ENCODE data around the gene BCAR3. TPM values are rescaled to one million over a fixed set of nuclear protein-coding genes. Genes with fewer than 3 reads are reported as not detected.
"Not testable (repeated sequence)": the region's sequence is repeated elsewhere in the genome, so short reads cannot be mapped to it uniquely, and the experiment has no call there.

Gene BCAR3
- total RNA-seq, 5 donors from 2014 or later (not counting 1 experiment from before 2014, with no cell fraction given), result 0.63 to 2.5 (median 1.4) TPM

DNA sequence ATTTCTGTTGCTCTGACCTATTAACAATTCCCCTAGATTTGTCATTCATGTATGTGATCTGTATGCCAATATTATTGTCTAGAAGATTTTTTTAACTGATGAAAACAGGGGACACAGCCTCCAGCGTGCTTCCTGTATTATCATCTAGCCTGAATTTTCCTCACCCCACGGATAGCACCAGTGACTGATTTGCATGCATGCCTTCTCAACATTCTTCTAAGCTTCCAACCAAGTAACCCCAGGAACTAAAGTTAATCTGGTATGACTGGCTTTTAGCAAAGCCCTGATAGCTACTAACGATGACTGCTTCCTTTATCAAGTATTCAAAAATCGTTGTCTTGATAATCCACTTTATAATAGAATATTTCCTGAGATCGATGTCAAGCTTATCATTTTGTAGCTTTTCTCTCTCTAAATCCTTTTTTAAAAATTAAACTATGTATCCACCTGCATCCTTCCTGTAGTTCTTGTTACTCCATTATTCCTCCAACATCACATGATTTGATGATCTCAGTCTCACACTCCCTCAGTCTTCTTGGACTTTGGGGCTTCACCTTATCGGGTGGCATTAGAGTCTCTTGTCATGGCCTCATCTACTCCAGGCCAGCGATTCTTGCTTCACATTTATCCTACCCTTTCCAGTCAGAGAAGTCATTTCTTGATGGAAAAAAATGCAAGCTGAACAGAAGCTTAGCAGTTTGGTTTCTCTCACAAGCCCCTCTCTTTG, 19.0 kb downstream of the BCAR3 start:
- DNase-seq, result no peak
- POLR2A ChIA-PET, result no interaction called here
- ATAC-seq (replicated peaks in 1 of 4), result no peak
- H3K4me1 ChIP-seq (ENCODE audit: control insufficient read depth in 1 of 2, extremely low read depth in 1 of 2, insufficient read depth in 2 of 2, low read length in 2 of 2), result no peaks in the 10 kb centered on the region
- Mint-ChIP-seq H3K27me3 (no peaks in the 10 kb centered on the region), H3K4me3 (no peak overlapping the region), H3K9me3 (no peaks in the 10 kb centered on the region), H3K27ac (no peak overlapping the region), H3K36me3 (no peaks in the 10 kb centered on the region), H3K4me1 (no peaks in the 10 kb centered on the region)
- CTCF ChIA-PET, result interaction anchor here in 1 of 2 donors (1.6 kb wide), 1 partner anchor 33 kb away, joined by 4 read pairs; no protein-coding TSS in a partner anchor
- H3K27ac ChIP-seq (ENCODE audit: low read length), result no peak overlapping the region
- no peak overlapping the region for H3K4me3 ChIP-seq (ENCODE audit: control insufficient read depth in 1 of 2, extremely low read depth in 1 of 2, low read length in 1 of 2)
- H3K36me3 ChIP-seq (ENCODE audit: control insufficient read depth in 2 of 2, extremely low read depth in 1 of 2, insufficient read depth in 1 of 2, low read length in 1 of 2), result no peaks in the 10 kb centered on the region
- no peaks in the 10 kb centered on the region for H3K27me3 ChIP-seq (replicated peaks in 1 of 2; ENCODE audit: control insufficient read depth in 2 of 2, extremely low read depth in 1 of 2, insufficient read depth in 2 of 2, low read length in 1 of 2)
- no peaks in the 10 kb centered on the region for H3K9me3 ChIP-seq
- WGBS (ENCODE audit: insufficient coverage), result 86% methylated on average over 4 of the region's 7 CpGs

DNA sequence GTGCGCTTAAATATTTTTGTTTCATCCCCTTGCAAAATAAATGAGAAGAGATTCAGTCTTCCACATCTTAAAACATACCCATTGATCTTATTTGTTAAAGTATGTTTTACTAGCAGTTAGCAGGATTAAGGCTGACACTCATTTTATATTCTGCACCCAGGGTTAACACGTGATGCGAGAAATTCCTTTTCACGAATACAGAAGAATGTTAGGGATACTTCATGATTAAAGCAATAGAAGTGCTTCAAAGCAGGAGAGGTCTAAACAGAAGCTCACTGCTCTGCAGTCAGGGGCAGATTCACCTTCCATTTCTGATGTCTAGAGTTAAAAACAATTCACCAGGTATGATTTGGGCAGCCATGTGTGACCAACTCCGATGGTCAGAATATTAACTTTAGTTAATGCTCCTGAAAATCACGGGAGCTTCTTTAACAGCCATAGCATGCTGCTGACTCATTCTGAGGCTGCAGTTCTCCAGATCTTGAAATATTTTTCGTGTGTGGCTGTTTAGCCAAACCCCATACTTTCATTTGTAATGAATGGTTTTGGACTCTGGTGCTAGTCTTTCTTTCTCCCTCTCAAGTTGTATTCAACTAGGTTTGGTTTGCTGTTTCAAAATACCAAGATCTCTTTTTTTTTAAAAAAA, 19.7 kb downstream of the BCAR3 start:
- POLR2A ChIA-PET, result no interaction called here
- Histone ChIP-seq H3K4me1 (ENCODE audit: control insufficient read depth in 1 of 2, extremely low read depth in 1 of 2, insufficient read depth in 2 of 2, low read length in 2 of 2) (no peaks in the 10 kb centered on the region), H3K4me3 (ENCODE audit: control insufficient read depth in 1 of 2, extremely low read depth in 1 of 2, low read length in 1 of 2) (no peak overlapping the region), H3K27me3 (replicated peaks in 1 of 2; ENCODE audit: control insufficient read depth in 2 of 2, extremely low read depth in 1 of 2, insufficient read depth in 2 of 2, low read length in 1 of 2) (no peaks in the 10 kb centered on the region), H3K36me3 (ENCODE audit: control insufficient read depth in 2 of 2, extremely low read depth in 1 of 2, insufficient read depth in 1 of 2, low read length in 1 of 2) (no peaks in the 10 kb centered on the region), H3K27ac (ENCODE audit: low read length) (no peak overlapping the region), H3K9me3 (no peaks in the 10 kb centered on the region)
- WGBS (ENCODE audit: insufficient coverage), result 80% methylated on average over 2 of the region's 7 CpGs
- no peaks in the 10 kb centered on the region for H3K36me3 Mint-ChIP-seq
- no peaks in the 10 kb centered on the region for H3K4me1 Mint-ChIP-seq
- CTCF ChIA-PET, result interaction anchor here in 1 of 2 donors (1.6 kb wide), 1 partner anchor 33 kb away, joined by 4 read pairs; no protein-coding TSS in a partner anchor
- ATAC-seq (replicated peaks in 1 of 4), result no peak
- H3K4me3 Mint-ChIP-seq, result no peak overlapping the region
- H3K27ac Mint-ChIP-seq, result no peak overlapping the region
- H3K27me3 Mint-ChIP-seq, result no peaks in the 10 kb centered on the region
- H3K9me3 Mint-ChIP-seq, result no peaks in the 10 kb centered on the region
- DNase-seq, result no peak

DNA sequence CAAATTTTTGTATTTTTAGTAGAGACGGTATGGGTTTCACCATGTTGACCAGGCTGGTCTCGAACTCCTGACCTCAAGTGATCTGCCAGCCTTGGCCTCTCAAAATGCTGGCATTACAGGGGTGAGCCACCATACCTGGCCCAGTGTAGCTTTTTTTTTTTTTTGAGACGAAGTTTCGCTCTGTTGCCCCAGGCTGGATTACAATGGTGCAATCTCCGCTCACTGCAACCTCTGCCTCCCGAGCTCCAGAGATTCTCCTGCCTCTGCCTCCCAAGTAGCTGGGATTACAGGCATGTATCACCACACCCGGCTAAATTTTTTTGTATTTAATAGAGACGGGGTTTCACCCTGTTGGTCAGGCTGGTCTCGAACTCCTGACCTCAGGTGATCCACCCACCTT, 20.3 kb downstream of the BCAR3 start:
- H3K27ac Mint-ChIP-seq; H3K27me3 Mint-ChIP-seq; H3K4me1 ChIP-seq (ENCODE audit: control insufficient read depth in 1 of 2, extremely low read depth in 1 of 2, insufficient read depth in 2 of 2, low read length in 2 of 2); ATAC-seq (replicated peaks in 1 of 4); H3K27ac ChIP-seq (ENCODE audit: low read length); H3K4me3 Mint-ChIP-seq; DNase-seq; H3K27me3 ChIP-seq (replicated peaks in 1 of 2; ENCODE audit: control insufficient read depth in 2 of 2, extremely low read depth in 1 of 2, insufficient read depth in 2 of 2, low read length in 1 of 2); H3K9me3 Mint-ChIP-seq; POLR2A ChIA-PET; H3K36me3 ChIP-seq (ENCODE audit: control insufficient read depth in 2 of 2, extremely low read depth in 1 of 2, insufficient read depth in 1 of 2, low read length in 1 of 2); H3K4me1 Mint-ChIP-seq; H3K4me3 ChIP-seq (ENCODE audit: control insufficient read depth in 1 of 2, extremely low read depth in 1 of 2, low read length in 1 of 2); H3K9me3 ChIP-seq; H3K36me3 Mint-ChIP-seq: not testable (repeated sequence)
- WGBS (ENCODE audit: insufficient coverage), result 95% methylated on average over 8 of the region's 9 CpGs
- CTCF ChIA-PET, result interaction anchor here in 1 of 2 donors (1.6 kb wide), 1 partner anchor 32 kb away, joined by 4 read pairs; no protein-coding TSS in a partner anchor

DNA sequence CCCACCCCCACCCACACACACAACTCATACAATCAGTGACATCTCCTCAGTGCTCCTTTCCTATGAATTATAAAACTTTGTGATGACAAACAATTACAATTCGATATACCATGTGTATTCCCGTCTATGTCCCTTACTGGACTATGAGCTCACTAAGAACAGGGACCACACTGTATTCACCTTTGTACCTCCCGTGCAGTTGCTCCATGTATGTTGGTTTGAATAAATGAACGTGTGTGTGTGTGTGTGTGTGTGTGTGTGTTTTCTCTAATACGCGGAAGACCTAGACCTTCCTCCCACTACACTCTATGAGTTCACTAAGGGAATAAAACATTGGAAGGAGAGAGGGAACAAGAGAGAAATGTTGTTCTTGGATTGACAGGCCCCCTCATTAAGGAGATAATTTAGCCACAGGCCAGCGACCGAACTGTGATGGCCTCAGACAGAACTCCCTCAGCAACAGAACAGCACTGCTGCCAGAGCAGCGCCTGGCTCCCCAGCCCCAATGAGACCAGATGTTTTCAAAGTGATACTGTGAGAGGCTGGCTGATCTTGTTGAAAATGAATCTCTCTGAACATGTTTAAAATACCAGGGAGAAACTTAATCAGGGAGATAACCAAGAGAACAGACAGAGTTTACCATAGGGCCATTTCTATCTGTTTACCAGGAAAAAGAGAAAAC, 21.7 kb downstream of the BCAR3 start:
- ChIA-PET CTCF (no interaction called here), POLR2A (interaction anchor here in 1 of 2 donors (0.6 kb wide), 1 partner anchor 184 kb away, joined by 3 read pairs; no protein-coding TSS in a partner anchor)
- ATAC-seq (replicated peaks in 1 of 4), result no peak
- H3K4me3 Mint-ChIP-seq, result no peak overlapping the region
- Histone ChIP-seq H3K4me3 (ENCODE audit: control insufficient read depth in 1 of 2, extremely low read depth in 1 of 2, low read length in 1 of 2) (no peak overlapping the region), H3K4me1 (ENCODE audit: control insufficient read depth in 1 of 2, extremely low read depth in 1 of 2, insufficient read depth in 2 of 2, low read length in 2 of 2) (no peaks in the 10 kb centered on the region), H3K27ac (ENCODE audit: low read length) (no peak overlapping the region), H3K9me3 (no peaks in the 10 kb centered on the region), H3K27me3 (replicated peaks in 1 of 2; ENCODE audit: control insufficient read depth in 2 of 2, extremely low read depth in 1 of 2, insufficient read depth in 2 of 2, low read length in 1 of 2) (no peaks in the 10 kb centered on the region), H3K36me3 (ENCODE audit: control insufficient read depth in 2 of 2, extremely low read depth in 1 of 2, insufficient read depth in 1 of 2, low read length in 1 of 2) (no peaks in the 10 kb centered on the region)
- H3K36me3 Mint-ChIP-seq, result no peaks in the 10 kb centered on the region
- DNase-seq, result no peak
- H3K27ac Mint-ChIP-seq, result no peak overlapping the region
- WGBS (ENCODE audit: insufficient coverage), result 100% methylated on average over 1 of the region's 9 CpGs
- H3K4me1 Mint-ChIP-seq, result no peaks in the 10 kb centered on the region
- no peaks in the 10 kb centered on the region for H3K9me3 Mint-ChIP-seq
- no peaks in the 10 kb centered on the region for H3K27me3 Mint-ChIP-seq

DNA sequence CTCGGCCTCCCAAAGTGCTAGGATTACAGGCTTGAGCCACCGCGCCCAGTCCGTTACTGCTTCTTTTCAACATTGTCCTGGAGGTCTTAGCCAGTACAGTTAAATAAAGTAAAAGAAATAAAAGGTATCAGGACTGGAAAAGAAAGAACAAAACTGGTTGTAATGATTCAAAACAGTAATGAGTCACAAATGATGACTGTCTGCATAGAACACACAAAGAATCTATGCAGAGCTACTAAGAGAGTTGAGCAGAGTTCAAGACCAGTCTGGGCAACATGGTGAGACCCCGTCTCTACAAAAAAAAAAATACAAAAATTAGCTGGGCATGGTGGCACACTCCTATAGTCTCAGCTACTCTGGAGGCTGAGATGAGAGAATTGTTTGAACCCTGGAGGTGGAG, 23.4 kb downstream of the BCAR3 start:
- Histone ChIP-seq H3K4me1 (ENCODE audit: control insufficient read depth in 1 of 2, extremely low read depth in 1 of 2, insufficient read depth in 2 of 2, low read length in 2 of 2) (no peaks in the 10 kb centered on the region), H3K27me3 (replicated peaks in 1 of 2; ENCODE audit: control insufficient read depth in 2 of 2, extremely low read depth in 1 of 2, insufficient read depth in 2 of 2, low read length in 1 of 2) (no peaks in the 10 kb centered on the region), H3K27ac (ENCODE audit: low read length) (no peak overlapping the region), H3K36me3 (ENCODE audit: control insufficient read depth in 2 of 2, extremely low read depth in 1 of 2, insufficient read depth in 1 of 2, low read length in 1 of 2) (no peaks in the 10 kb centered on the region), H3K4me3 (ENCODE audit: control insufficient read depth in 1 of 2, extremely low read depth in 1 of 2, low read length in 1 of 2) (no peak overlapping the region), H3K9me3 (no peaks in the 10 kb centered on the region)
- H3K36me3 Mint-ChIP-seq, result no peaks in the 10 kb centered on the region
- H3K27ac Mint-ChIP-seq, result no peak overlapping the region
- ATAC-seq (replicated peaks in 1 of 4), result no peak
- WGBS (ENCODE audit: insufficient coverage), result no CpG with 5 or more reads among the region's 5 CpGs
- no peaks in the 10 kb centered on the region for H3K27me3 Mint-ChIP-seq
- H3K9me3 Mint-ChIP-seq, result no peaks in the 10 kb centered on the region
- no peak overlapping the region for H3K4me3 Mint-ChIP-seq
- no peak for DNase-seq
- ChIA-PET CTCF (interaction anchor here in 1 of 2 donors (0.6 kb wide), 1 partner anchor 43 kb away, joined by 3 read pairs; no protein-coding TSS in a partner anchor), POLR2A (interaction anchor here (0.7 kb wide), 2 partner anchors 113 to 237 kb away, joined by 3 to 6 read pairs; no protein-coding TSS in a partner anchor)
- H3K4me1 Mint-ChIP-seq, result no peaks in the 10 kb centered on the region

DNA sequence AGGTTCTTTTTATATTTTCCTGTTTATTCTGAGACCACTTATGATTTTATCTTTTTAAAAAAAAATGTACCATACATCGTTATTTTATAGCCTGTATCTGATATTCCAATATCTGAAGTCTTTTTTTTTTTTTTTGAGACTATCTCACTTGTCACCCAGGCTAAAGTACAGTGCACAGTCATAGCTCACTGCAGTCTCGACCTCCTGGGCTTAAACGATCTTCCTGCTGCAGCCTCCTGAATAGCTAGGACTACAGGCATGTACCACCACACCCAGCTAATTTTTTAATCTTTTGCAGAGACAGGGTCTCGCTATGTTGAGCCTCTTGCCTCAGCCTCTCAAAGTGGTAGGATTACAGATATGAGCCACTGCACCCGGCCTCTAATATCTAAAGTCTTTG, 25.1 kb downstream of the BCAR3 start:
- H3K36me3 ChIP-seq (ENCODE audit: control insufficient read depth in 2 of 2, extremely low read depth in 1 of 2, insufficient read depth in 1 of 2, low read length in 1 of 2), result no peaks in the 10 kb centered on the region
- WGBS (ENCODE audit: insufficient coverage), result 77% methylated on average over 4 of the region's 5 CpGs
- no peak for DNase-seq
- ChIA-PET CTCF (no interaction called here), POLR2A (no interaction called here)
- H3K4me3 ChIP-seq (ENCODE audit: control insufficient read depth in 1 of 2, extremely low read depth in 1 of 2, low read length in 1 of 2), result no peak overlapping the region
- Mint-ChIP-seq H3K27ac (no peak overlapping the region), H3K9me3 (no peaks in the 10 kb centered on the region), H3K27me3 (no peaks in the 10 kb centered on the region), H3K4me3 (no peak overlapping the region), H3K36me3 (no peaks in the 10 kb centered on the region), H3K4me1 (no peaks in the 10 kb centered on the region)
- H3K4me1 ChIP-seq (ENCODE audit: control insufficient read depth in 1 of 2, extremely low read depth in 1 of 2, insufficient read depth in 2 of 2, low read length in 2 of 2), result no peaks in the 10 kb centered on the region
- H3K27me3 ChIP-seq (replicated peaks in 1 of 2; ENCODE audit: control insufficient read depth in 2 of 2, extremely low read depth in 1 of 2, insufficient read depth in 2 of 2, low read length in 1 of 2), result no peaks in the 10 kb centered on the region
- no peaks in the 10 kb centered on the region for H3K9me3 ChIP-seq
- ATAC-seq (replicated peaks in 1 of 4), result no peak
- H3K27ac ChIP-seq (ENCODE audit: low read length), result no peak overlapping the region

All from T-cell (primary cell).